ENCODE measurements around the gene MAP3K12. TPM values are rescaled to one million over a fixed set of nuclear protein-coding genes. Genes with fewer than 3 reads are reported as not detected.
A peak's percentile ranks its signal among the peaks of the same experiment; 100 is the strongest.

The MAP3K12 gene
- total and polyA plus RNA-seq, 2 of the 4 experiments (the other 2 are of a cell fraction): 29.0 to 52.5 TPM

GRCh38 chr12:53483225-53483978 lies 15.9 kb downstream of the MAP3K12 start:
- Histone ChIP-seq H4K8ac (ENCODE audit: low read depth in 2 of 2, low read length in 2 of 2) (peak overlapping the region in 1 of 2 experiments; percentile 10; a peak in 1 of 4 replicates), H3K14ac (replicated peaks; ENCODE audit: low read depth, low read length) (no peak overlapping the region), H2BK20ac (ENCODE audit: low read depth, low read length) (no peak overlapping the region), H3K4me3 (ENCODE audit: insufficient read depth, low read depth, low read length) (no peak overlapping the region), H3K4me2 (ENCODE audit: low read depth, low read length) (no peak overlapping the region), H2AK9ac (replicated peaks; ENCODE audit: low read depth, low read length, poor library complexity) (peak overlapping the region; percentile 69), H2AFZ (replicated peaks; ENCODE audit: low read length, poor library complexity) (no peak overlapping the region), H3K9me1 (ENCODE audit: insufficient read depth, low read length) (peaks cover 17% of the 10 kb centered on the region; the same call in 1 of the 2 replicates), H3K36me3 (ENCODE audit: control insufficient read depth, insufficient read depth, low read length) (peaks cover 80% of the 10 kb centered on the region), H3K27ac (ENCODE audit: insufficient read depth, low read length) (no peak overlapping the region), H2BK5ac (ENCODE audit: low read depth, low read length, poor library complexity, severe bottlenecking) (no peak overlapping the region), H3K4ac (ENCODE audit: low read depth, low read length) (no peak overlapping the region), H2BK120ac (ENCODE audit: low read depth, low read length) (no peak overlapping the region), H3K27me3 (ENCODE audit: control insufficient read depth, insufficient read depth, low read length) (no peaks in the 10 kb centered on the region), H4K91ac (ENCODE audit: insufficient read depth, low read depth, low read length) (no peak overlapping the region), H4K5ac (ENCODE audit: low read depth, low read length) (no peak overlapping the region), H4K20me1 (ENCODE audit: insufficient read depth, low read length) (peaks cover 85% of the 10 kb centered on the region), H3K9me3 (ENCODE audit: control insufficient read depth, insufficient read depth, low read length) (no peaks in the 10 kb centered on the region), H3K4me1 (ENCODE audit: control insufficient read depth, insufficient read depth, low read length) (peaks cover 11% of the 10 kb centered on the region), H2BK15ac (ENCODE audit: low read depth, low read length) (no peak overlapping the region), H2AK5ac (ENCODE audit: low read depth, low read length) (no peak overlapping the region), H3K23ac (ENCODE audit: low read depth, low read length) (no peak overlapping the region), H3K56ac (ENCODE audit: extremely low read depth, insufficient read depth, low read length) (no peak overlapping the region), H3K9ac (ENCODE audit: low read depth, low read length) (no peak overlapping the region), H3K18ac (ENCODE audit: low read depth, low read length) (no peak overlapping the region), H3K79me1 (ENCODE audit: low read depth in 1 of 2, low read length in 2 of 2) (peaks cover 32 to 89% of the 10 kb centered on the region in 2 experiments)
- dilution Hi-C loops (cut with HindIII; ENCODE audit: low sequenced_read_pairs, unreplicated experiment) (no loop called here), in situ Hi-C loops (cut with MboI; ENCODE audit: low sequenced_read_pairs) (no loop called here), intact Hi-C loops (cut with micrococcal nuclease) (no loop called here)
- POLR2A ChIA-PET (ENCODE audit: unreplicated experiment): interaction anchor here (0.8 kb wide), 1 partner anchor 15 kb away, joined by 5 read pairs; no protein-coding TSS in a partner anchor
- WGBS, 2 experiments (ENCODE audit: extremely low coverage in 2 of 2, insufficient read length in 1 of 2): 100% methylated on average over 1 of the region's 9 CpGs; no CpG with 5 or more reads in 1 of the 2 experiments
- ATAC-seq (ENCODE audit: low read depth) (no peak), DNase-seq (no peak)
- CTCF ChIA-PET: interaction anchor here (0.6 kb wide), 1 partner anchor 10 kb away, joined by 5 read pairs; no protein-coding TSS in a partner anchor
- no peak; the same call in 1 of the 2 replicates for TF ChIP-seq POLR2A (IDR thresholded peaks at IDR 0.05; ENCODE audit: low read depth, low read length)
- TF ChIP-seq MXI1 (IDR thresholded peaks at IDR 0.05; ENCODE audit: borderline replicate concordance, low read depth, low read length): no peak
- no peak for TF ChIP-seq FOS (IDR thresholded peaks at IDR 0.05; ENCODE audit: low read depth, low read length)
- TF ChIP-seq USF2 (IDR thresholded peaks at IDR 0.05; ENCODE audit: low read depth, low read length): no peak
- no peak for TF ChIP-seq CEBPB (IDR thresholded peaks at IDR 0.05; ENCODE audit: low read depth, low read length)
- no TSS peak for BruUV-seq (replicated peaks)

All from IMR-90 (cell line).